ENCODE measurements around the gene OR5M11.
"Not testable (repeated sequence)": the region's sequence is repeated elsewhere in the genome, so short reads cannot be mapped to it uniquely, and the experiment has no call there.

DNA sequence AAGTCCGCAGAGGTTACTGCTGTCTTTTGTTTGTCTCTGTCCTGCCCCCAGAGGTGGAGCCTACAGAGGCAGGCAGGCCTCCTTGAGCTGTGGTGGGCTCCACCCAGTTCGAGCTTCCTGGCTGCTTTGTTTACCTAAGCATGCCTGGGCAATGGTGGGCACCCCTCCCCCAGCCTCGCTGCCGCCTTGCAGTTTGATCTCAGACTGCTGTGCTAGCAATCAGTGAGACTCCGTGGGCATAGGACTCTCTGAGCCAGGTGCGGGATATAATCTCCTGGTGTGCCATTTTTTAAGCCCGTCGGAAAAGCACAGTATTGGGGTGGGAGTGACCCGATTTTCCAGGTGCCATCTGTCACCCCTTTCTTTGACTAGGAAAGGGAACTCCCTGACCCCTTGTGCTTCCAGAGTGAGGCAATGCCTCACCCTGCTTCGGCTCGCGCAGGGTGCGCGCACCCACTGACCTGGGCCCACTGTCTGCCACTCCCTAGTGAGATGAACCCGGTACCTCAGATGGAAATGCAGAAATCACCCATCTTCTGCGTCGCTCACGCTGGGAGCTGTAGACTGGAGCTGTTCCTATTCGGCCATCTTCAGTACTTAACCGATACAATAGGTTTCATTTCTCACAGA lies 49.1 kb upstream of the OR5M11 start:
- TF ChIP-seq, protein P1, sequence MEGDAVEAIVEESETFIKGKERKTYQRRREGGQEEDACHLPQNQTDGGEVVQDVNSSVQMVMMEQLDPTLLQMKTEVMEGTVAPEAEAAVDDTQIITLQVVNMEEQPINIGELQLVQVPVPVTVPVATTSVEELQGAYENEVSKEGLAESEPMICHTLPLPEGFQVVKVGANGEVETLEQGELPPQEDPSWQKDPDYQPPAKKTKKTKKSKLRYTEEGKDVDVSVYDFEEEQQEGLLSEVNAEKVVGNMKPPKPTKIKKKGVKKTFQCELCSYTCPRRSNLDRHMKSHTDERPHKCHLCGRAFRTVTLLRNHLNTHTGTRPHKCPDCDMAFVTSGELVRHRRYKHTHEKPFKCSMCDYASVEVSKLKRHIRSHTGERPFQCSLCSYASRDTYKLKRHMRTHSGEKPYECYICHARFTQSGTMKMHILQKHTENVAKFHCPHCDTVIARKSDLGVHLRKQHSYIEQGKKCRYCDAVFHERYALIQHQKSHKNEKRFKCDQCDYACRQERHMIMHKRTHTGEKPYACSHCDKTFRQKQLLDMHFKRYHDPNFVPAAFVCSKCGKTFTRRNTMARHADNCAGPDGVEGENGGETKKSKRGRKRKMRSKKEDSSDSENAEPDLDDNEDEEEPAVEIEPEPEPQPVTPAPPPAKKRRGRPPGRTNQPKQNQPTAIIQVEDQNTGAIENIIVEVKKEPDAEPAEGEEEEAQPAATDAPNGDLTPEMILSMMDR (IDR thresholded peaks at IDR 0.05), result not testable (repeated sequence)
- not testable (repeated sequence) for TF ChIP-seq POLR2A (IDR thresholded peaks at IDR 0.05)
